Measurements from ENCODE around the gene SKA3. TPM values are rescaled to one million over a fixed set of nuclear protein-coding genes. Genes with fewer than 3 reads are reported as not detected.
"Not testable (repeated sequence)": the region's sequence is repeated elsewhere in the genome, so short reads cannot be mapped to it uniquely, and the experiment has no call there.

SKA3 gene
- total RNA-seq, 5 donors from 2014 or later (not counting 1 experiment from before 2014, with no cell fraction given): 0.69 to 2.7 (median 0.98) TPM

DNA sequence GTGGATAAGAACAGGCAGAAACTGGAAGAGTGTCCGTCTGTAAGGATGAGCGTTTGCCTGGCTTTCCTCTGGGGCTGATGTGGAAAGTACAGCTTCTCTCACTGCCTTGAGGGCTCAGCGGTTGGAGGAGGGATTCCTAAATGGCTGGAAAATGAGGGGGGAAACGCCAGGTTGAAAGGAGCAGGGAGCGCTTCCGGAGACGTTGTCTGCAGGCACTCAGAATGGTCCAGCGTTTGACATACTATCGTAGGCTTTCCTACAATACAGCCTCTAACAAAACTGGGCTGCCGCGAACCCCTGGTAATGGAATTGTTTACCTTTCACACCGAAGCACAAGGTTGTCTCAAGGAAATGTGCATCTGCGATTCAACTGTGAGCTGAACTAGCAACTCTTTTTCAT lies 40.0 kb upstream of the SKA3 start:
- Histone ChIP-seq H3K4me1 (ENCODE audit: control insufficient read depth in 1 of 2, extremely low read depth in 1 of 2, insufficient read depth in 2 of 2, low read length in 2 of 2) (peaks cover 4 to 7% of the 10 kb centered on the region in 2 experiments), H3K36me3 (ENCODE audit: control insufficient read depth in 2 of 2, extremely low read depth in 1 of 2, insufficient read depth in 1 of 2, low read length in 1 of 2) (no peaks in the 10 kb centered on the region), H3K27ac (ENCODE audit: low read length) (no peak overlapping the region), H3K4me3 (ENCODE audit: control insufficient read depth in 1 of 2, extremely low read depth in 1 of 2, low read length in 1 of 2) (no peak overlapping the region), H3K9me3 (no peaks in the 10 kb centered on the region), H3K27me3 (replicated peaks in 1 of 2; ENCODE audit: control insufficient read depth in 2 of 2, extremely low read depth in 1 of 2, insufficient read depth in 2 of 2, low read length in 1 of 2) (peaks cover 0 to 7% of the 10 kb centered on the region in 2 experiments)
- Mint-ChIP-seq H3K27ac (no peak overlapping the region), H3K4me1 (peaks cover 17 to 20% (median 18%) of the 10 kb centered on the region in 3 donors), H3K36me3 (peaks cover 3% of the 10 kb centered on the region), H3K4me3 (no peak overlapping the region), H3K27me3 (peaks cover 25 to 27% of the 10 kb centered on the region in 2 donors), H3K9me3 (peaks cover 2 to 20% (median 12%) of the 10 kb centered on the region in 3 donors)
- WGBS (ENCODE audit: insufficient coverage): 66% methylated on average over 8 of the region's 13 CpGs
- DNase-seq: no peak
- ChIA-PET CTCF (no interaction called here), POLR2A (no interaction called here)
- no peak for ATAC-seq (replicated peaks in 1 of 4)

DNA sequence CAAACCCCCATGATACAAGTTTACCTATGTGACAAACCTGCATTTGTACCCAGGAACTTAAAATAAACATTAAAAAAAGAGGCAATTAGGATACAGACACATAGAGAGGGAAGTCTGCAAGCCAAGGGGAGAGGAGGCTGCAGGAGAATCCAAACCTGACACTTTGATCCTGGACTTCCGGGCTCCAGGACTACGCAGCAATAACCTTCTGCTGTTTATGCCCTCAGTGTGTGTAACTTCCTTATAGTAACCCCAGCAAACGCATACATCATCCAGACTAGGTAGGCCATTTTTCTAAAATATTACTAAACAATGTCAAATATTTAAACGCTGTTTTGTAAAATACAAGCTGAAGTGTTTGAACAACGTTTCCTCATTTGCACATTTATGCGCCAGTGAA lies 39.1 kb upstream of the SKA3 start:
- POLR2A ChIA-PET; H3K4me1 ChIP-seq (ENCODE audit: control insufficient read depth in 1 of 2, extremely low read depth in 1 of 2, insufficient read depth in 2 of 2, low read length in 2 of 2); ATAC-seq (replicated peaks in 1 of 4); CTCF ChIA-PET; DNase-seq; H3K36me3 ChIP-seq (ENCODE audit: control insufficient read depth in 2 of 2, extremely low read depth in 1 of 2, insufficient read depth in 1 of 2, low read length in 1 of 2); H3K27ac ChIP-seq (ENCODE audit: low read length); H3K4me3 ChIP-seq (ENCODE audit: control insufficient read depth in 1 of 2, extremely low read depth in 1 of 2, low read length in 1 of 2); H3K27ac Mint-ChIP-seq; H3K36me3 Mint-ChIP-seq; H3K9me3 ChIP-seq; H3K27me3 ChIP-seq (replicated peaks in 1 of 2; ENCODE audit: control insufficient read depth in 2 of 2, extremely low read depth in 1 of 2, insufficient read depth in 2 of 2, low read length in 1 of 2); H3K4me3 Mint-ChIP-seq: not testable (repeated sequence)
- no CpG with 5 or more reads among the region's 6 CpGs for WGBS (ENCODE audit: insufficient coverage)
- peaks cover 27 to 30% of the 10 kb centered on the region in 2 donors for H3K27me3 Mint-ChIP-seq
- peaks cover 0 to 14% (median 13%) of the 10 kb centered on the region in 3 donors for H3K9me3 Mint-ChIP-seq
- peaks cover 17 to 20% (median 18%) of the 10 kb centered on the region in 3 donors for H3K4me1 Mint-ChIP-seq

DNA sequence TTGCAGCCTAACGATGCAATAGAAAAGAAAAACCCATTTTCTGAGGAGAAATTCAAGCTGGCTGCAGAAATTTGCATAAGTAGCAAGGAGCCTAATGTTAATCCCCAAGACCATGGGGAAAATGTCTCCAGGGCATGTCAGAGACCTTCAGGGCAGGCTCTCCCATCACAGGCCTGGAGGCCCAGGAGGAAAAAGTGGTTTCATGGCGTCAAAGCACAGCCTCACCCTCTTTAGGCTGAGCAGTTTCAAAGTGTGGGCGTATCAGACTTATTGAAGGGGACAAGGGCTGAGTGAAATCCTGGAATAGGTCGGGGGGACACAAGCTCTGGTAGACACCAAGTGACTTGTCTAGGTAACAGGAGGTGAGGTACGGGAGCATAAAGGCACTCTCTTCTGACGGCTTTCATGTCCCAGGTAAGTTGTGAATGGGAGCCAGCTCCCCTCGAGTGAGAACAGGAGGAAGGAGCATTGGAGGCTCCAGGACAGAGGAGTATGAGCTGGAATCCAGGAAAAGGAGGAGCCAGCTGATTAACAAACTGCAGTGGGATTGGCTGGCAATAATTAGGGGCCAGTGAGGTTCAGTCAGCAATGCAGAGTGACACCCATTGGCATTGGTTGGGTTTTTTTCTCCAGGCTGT lies 35.9 kb upstream of the SKA3 start:
- Mint-ChIP-seq H3K27ac (no peak overlapping the region), H3K36me3 (no peaks in the 10 kb centered on the region), H3K27me3 (peaks cover 30 to 32% of the 10 kb centered on the region in 2 donors), H3K4me1 (no peaks in the 10 kb centered on the region), H3K9me3 (peaks cover 0 to 14% (median 13%) of the 10 kb centered on the region in 3 donors), H3K4me3 (no peak overlapping the region)
- Histone ChIP-seq H3K4me1 (ENCODE audit: control insufficient read depth in 1 of 2, extremely low read depth in 1 of 2, insufficient read depth in 2 of 2, low read length in 2 of 2) (no peaks in the 10 kb centered on the region), H3K4me3 (ENCODE audit: control insufficient read depth in 1 of 2, extremely low read depth in 1 of 2, low read length in 1 of 2) (no peak overlapping the region), H3K27ac (ENCODE audit: low read length) (no peak overlapping the region), H3K27me3 (replicated peaks in 1 of 2; ENCODE audit: control insufficient read depth in 2 of 2, extremely low read depth in 1 of 2, insufficient read depth in 2 of 2, low read length in 1 of 2) (peaks cover 0 to 10% of the 10 kb centered on the region in 2 experiments), H3K9me3 (no peaks in the 10 kb centered on the region), H3K36me3 (ENCODE audit: control insufficient read depth in 2 of 2, extremely low read depth in 1 of 2, insufficient read depth in 1 of 2, low read length in 1 of 2) (no peaks in the 10 kb centered on the region)
- DNase-seq (no peak), ATAC-seq (replicated peaks in 1 of 4) (no peak)
- ChIA-PET CTCF (no interaction called here), POLR2A (no interaction called here)
- WGBS (ENCODE audit: insufficient coverage): 85% methylated on average over 6 of the region's 7 CpGs

DNA sequence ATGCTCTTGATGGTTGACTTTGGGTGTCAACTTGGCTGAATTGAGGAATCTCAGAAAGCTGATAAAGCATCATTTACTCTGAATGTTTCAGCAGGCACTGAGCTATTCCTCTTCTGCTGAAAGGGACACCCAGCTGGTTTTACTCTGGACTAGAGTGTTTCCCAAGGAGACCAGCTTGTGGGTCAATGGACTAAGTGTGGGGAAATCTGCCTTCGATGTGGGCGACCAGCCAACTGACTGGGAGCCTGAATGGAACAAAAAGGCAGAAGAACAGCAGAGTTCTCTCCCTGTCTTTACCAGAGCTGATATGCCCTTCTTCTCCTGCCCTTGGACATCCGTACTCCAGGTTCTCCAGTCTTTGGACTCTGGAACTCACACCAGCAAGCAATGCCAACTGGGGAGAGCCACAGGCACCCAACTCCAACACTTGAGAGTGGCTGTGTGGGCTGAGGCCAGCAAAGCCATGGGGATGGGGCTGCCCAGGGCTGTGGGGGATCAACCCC lies 32.4 kb upstream of the SKA3 start:
- Histone ChIP-seq H3K9me3 (no peaks in the 10 kb centered on the region), H3K27me3 (replicated peaks in 1 of 2; ENCODE audit: control insufficient read depth in 2 of 2, extremely low read depth in 1 of 2, insufficient read depth in 2 of 2, low read length in 1 of 2) (peaks cover 0 to 10% of the 10 kb centered on the region in 2 experiments), H3K4me1 (ENCODE audit: control insufficient read depth in 1 of 2, extremely low read depth in 1 of 2, insufficient read depth in 2 of 2, low read length in 2 of 2) (no peaks in the 10 kb centered on the region), H3K36me3 (ENCODE audit: control insufficient read depth in 2 of 2, extremely low read depth in 1 of 2, insufficient read depth in 1 of 2, low read length in 1 of 2) (no peaks in the 10 kb centered on the region), H3K4me3 (ENCODE audit: control insufficient read depth in 1 of 2, extremely low read depth in 1 of 2, low read length in 1 of 2) (no peak overlapping the region), H3K27ac (ENCODE audit: low read length) (no peak overlapping the region)
- H3K4me1 Mint-ChIP-seq: no peaks in the 10 kb centered on the region
- no peak for ATAC-seq (replicated peaks in 1 of 4)
- H3K36me3 Mint-ChIP-seq: no peaks in the 10 kb centered on the region
- 94% methylated on average over 3 of the region's 3 CpGs for WGBS (ENCODE audit: insufficient coverage)
- DNase-seq: no peak
- ChIA-PET CTCF (no interaction called here), POLR2A (no interaction called here)
- H3K4me3 Mint-ChIP-seq: no peak overlapping the region
- H3K27ac Mint-ChIP-seq: no peak overlapping the region
- H3K27me3 Mint-ChIP-seq: peaks cover 22 to 26% of the 10 kb centered on the region in 2 donors
- peaks cover 0 to 14% (median 13%) of the 10 kb centered on the region in 3 donors for H3K9me3 Mint-ChIP-seq

DNA sequence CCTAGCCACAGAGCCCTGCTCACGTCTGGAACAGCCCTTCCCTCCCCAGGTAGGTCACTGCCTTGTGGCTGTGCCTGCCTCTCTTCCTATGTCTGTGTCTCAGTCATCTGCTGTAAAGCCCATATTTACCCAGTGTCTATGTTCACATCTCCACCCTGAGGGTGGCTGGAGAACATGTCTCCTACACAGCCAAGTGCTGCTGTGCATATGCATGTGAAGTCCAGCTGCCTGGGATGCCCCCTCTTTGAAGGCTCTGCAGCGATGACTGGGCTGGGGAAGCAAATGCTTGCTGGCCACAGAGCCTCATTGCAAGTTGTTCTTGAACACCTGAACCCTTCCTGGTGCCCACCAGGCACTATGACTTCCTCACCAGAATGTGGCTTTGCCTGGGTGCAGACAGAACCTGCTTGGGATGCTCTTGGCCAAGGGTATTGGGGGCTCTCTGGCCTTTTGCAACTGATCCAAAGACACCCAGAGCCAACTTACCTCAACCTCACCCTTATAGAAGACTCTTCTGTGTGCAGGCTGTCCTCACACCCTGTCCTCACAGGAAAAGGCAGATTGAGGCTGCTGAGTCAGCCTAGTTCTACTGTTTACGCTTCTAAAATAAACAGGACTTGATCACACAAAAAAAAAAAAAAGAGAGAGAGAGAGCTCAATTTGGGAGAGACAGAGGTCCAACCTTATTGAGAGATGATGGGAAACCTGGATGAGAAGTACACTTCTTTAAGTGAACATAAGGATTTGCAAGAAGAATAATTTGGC lies 26.6 kb upstream of the SKA3 start:
- WGBS (ENCODE audit: insufficient coverage): 53% methylated on average over 2 of the region's 3 CpGs
- ChIA-PET POLR2A (no interaction called here), CTCF (no interaction called here)
- Mint-ChIP-seq H3K9me3 (peaks cover 0 to 6% (median 0%) of the 10 kb centered on the region in 3 donors), H3K27me3 (peaks cover 2 to 5% of the 10 kb centered on the region in 2 donors), H3K36me3 (no peaks in the 10 kb centered on the region), H3K27ac (no peak overlapping the region), H3K4me3 (no peak overlapping the region), H3K4me1 (no peaks in the 10 kb centered on the region)
- Histone ChIP-seq H3K9me3 (no peaks in the 10 kb centered on the region), H3K27ac (ENCODE audit: low read length) (no peak overlapping the region), H3K27me3 (replicated peaks in 1 of 2; ENCODE audit: control insufficient read depth in 2 of 2, extremely low read depth in 1 of 2, insufficient read depth in 2 of 2, low read length in 1 of 2) (peaks cover 0 to 14% of the 10 kb centered on the region in 2 experiments), H3K36me3 (ENCODE audit: control insufficient read depth in 2 of 2, extremely low read depth in 1 of 2, insufficient read depth in 1 of 2, low read length in 1 of 2) (no peaks in the 10 kb centered on the region), H3K4me3 (ENCODE audit: control insufficient read depth in 1 of 2, extremely low read depth in 1 of 2, low read length in 1 of 2) (no peak overlapping the region), H3K4me1 (ENCODE audit: control insufficient read depth in 1 of 2, extremely low read depth in 1 of 2, insufficient read depth in 2 of 2, low read length in 2 of 2) (no peaks in the 10 kb centered on the region)
- ATAC-seq (replicated peaks in 1 of 4) (no peak), DNase-seq (no peak)

DNA sequence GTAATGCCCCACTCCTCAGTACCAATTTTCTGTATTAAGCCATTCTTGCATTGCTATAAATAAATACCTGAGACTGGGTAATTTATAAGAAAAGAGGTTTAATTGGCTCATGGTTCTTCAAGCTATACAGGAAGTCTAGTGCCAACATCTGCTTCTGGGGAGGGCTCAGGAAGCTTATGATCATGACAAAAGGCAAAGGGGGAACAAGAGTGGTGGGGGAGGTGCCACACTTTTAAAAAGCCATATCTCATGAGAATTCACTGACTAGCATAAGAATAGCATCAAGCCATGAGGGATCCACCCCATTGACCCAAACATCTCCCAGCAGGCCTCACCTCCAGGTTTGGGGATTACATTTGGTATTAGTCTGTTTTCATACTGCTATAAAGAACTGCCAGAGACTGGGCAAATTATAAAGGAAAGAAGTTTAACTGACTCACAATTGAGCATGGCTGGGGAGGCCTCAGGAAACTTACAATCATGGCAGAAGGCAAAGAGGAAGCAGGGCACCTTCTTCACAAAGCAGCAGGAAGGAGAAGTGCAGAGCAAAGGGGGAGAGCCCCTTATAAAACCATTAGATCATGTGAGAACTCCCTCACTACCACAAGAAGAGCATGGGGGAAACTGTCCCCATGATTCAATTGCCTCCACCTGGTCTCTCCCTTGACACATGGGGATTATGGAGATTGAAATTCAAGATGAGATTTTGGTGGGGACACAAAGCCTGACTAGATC lies 25.3 kb upstream of the SKA3 start:
- H3K4me1 ChIP-seq (ENCODE audit: control insufficient read depth in 1 of 2, extremely low read depth in 1 of 2, insufficient read depth in 2 of 2, low read length in 2 of 2); H3K4me3 ChIP-seq (ENCODE audit: control insufficient read depth in 1 of 2, extremely low read depth in 1 of 2, low read length in 1 of 2); CTCF ChIA-PET; DNase-seq; H3K9me3 Mint-ChIP-seq; POLR2A ChIA-PET; H3K27ac Mint-ChIP-seq; H3K4me1 Mint-ChIP-seq; H3K36me3 ChIP-seq (ENCODE audit: control insufficient read depth in 2 of 2, extremely low read depth in 1 of 2, insufficient read depth in 1 of 2, low read length in 1 of 2); H3K27ac ChIP-seq (ENCODE audit: low read length); ATAC-seq (replicated peaks in 1 of 4); H3K36me3 Mint-ChIP-seq; H3K9me3 ChIP-seq; H3K4me3 Mint-ChIP-seq: not testable (repeated sequence)
- H3K27me3 ChIP-seq (replicated peaks in 1 of 2; ENCODE audit: control insufficient read depth in 2 of 2, extremely low read depth in 1 of 2, insufficient read depth in 2 of 2, low read length in 1 of 2): peaks cover 0 to 14% of the 10 kb centered on the region in 2 experiments
- peaks cover 4 to 12% of the 10 kb centered on the region in 2 donors for H3K27me3 Mint-ChIP-seq

Data from T-cell (primary cell).